ENCODE data around the gene SEMA3E.

Gene SEMA3E

DNA sequence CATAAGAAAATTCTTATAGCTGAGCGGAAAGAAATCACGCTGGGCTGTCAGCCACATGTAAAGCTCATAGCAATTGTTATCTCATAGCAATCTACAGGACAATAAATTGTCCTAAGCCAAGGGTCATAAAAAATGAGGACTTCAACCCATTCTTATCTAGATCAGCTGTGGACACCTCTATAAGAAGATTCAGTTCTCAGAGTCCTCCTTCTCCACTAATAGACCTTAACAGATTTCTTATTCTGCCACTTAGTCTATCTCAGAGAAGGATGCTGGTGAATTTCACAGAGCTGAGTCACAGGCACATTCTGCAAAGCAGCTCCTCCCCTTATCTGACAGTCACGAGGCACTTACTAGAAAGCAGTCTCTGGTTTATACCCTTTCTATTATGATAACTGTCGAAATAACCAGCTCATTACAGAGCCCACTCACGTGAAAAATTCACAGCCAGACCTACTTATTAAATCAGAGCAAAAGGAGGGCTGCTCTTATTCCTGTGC is 300.9 kb downstream of the SEMA3E start:
- no peak for DNase-seq (ENCODE audit: low spot score)

DNA sequence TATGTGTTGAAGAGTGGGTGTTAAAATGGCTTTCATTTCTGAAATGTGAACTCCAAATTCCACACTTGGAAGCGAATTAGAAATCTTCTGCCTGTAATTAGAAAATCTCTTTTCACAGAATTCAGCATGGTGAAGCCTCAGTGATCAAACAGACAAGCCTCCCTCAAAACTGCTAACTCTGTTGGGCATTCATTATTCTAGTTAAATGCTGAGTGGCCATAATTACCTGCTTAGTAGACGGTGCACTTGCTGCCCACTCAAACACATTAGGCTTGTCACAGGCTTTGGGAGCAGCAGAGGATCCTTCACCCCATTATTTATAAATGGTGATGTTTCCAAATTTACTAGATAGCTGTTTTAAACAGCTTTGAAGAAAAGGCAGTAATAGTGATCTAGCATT is 309.0 kb downstream of the SEMA3E start:
- no peak for DNase-seq (ENCODE audit: low spot score)

GRCh38 chr7:83338277-83338950 is 310.5 kb downstream of the SEMA3E start:
- DNase-seq (ENCODE audit: low spot score) = no peak

DNA sequence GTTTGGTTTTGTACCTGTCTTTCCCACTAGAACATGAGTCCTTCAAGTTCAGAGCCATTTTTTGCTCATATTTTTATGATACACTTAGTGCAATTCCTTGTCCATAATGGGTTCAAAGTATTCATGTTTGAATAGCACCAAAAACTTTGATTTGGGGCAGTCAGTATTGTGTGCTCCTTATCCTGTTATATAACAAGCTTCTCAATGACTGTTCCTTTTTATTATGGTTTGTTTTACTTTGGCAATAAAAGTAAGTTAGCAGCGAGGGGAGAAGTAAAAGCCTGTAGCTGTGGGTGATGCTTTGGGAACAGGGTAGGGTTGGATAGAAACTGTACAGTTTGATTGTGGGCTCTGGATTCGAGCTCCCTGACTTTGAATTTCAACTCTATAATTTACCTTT is 311.9 kb downstream of the SEMA3E start:
- DNase-seq (ENCODE audit: low spot score) = no peak

- DNase-seq (ENCODE audit: low spot score) = no peak
These were observed 322.7 kb downstream of the SEMA3E start for GRCh38 chr7:83326223-83326622.

- DNase-seq (ENCODE audit: low spot score) = no peak
These were observed 323.9 kb downstream of the SEMA3E start for GRCh38 chr7:83325083-83325482.

DNA sequence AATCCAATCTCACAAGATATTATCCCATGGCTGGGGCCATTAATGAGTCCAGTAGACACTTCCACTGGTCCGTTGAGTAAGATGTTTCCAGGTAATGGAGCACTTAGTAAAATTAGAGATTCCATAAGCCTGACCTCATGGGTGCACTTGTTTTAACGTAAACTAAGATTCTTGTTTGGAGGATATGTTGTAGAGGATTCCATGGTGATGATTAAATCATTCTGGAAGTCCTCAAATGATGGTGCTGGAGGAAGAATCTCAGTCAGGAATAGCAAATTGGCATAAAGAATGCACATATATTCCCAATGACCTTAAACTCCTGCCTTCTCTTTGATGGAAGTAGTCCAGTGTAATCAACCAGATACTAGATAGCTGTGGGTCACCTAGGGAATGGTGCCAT is 324.3 kb downstream of the SEMA3E start:
- DNase-seq (ENCODE audit: low spot score) = no peak

- DNase-seq (ENCODE audit: low spot score) = no peak
These were observed 327.9 kb downstream of the SEMA3E start for GRCh38 chr7:83321011-83321410.

DNA sequence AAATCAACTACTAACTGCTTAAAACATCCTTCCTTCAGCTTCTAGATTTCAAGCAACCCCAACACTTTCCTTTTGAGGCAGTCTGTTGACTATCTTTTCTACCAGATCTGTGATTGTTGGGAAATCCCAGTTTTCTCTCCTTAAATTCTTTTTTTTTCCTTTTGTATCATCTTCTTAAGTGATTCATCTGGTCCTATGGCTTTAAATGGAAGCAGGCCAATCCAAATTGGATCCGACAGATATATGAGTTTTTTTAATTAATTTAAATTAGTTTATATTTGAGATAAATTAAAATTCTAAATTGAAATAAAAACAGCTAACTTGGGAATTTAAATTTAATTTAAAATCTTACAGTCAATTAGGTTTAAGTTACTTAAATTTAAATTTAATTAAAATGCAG is 335.0 kb downstream of the SEMA3E start:
- DNase-seq (ENCODE audit: low spot score) = no peak
